HepG2 (cell line): ENCODE data around the gene HAS3. TPM values are rescaled to one million over a fixed set of nuclear protein-coding genes. Genes with fewer than 3 reads are reported as not detected.

Source experiments
- BRCA1 ChIP-seq: sonication (generic); formaldehyde crosslinking; IDR thresholded peaks from 2 replicates; pipeline ENCODE4 v1.4.0; 2020; ENCODE audit warnings: missing genetic modification reagents
- CHCHD3 ChIP-seq: sonication (generic); formaldehyde crosslinking; IDR thresholded peaks from 2 replicates; pipeline ENCODE4 v1.8.0; 2022; ENCODE audit warnings: mild to moderate bottlenecking, missing genetic modification reagents, moderate library complexity
- GZF1 ChIP-seq: sonication (generic); formaldehyde crosslinking; IDR thresholded peaks from 2 replicates; pipeline ENCODE4 v1.5.1; 2020; ENCODE audit warnings: mild to moderate bottlenecking, missing genetic modification reagents
- KAT2B ChIP-seq: fragments of 150-350 bp; IDR thresholded peaks from 2 replicates; pipeline ENCODE4 v1.6.1; 2014; ENCODE audit warnings: low read depth, low read length, borderline replicate concordance
- KDM5B ChIP-seq: sonication (generic); formaldehyde crosslinking; IDR thresholded peaks from 2 replicates; pipeline ENCODE4 v1.4.0; 2020; ENCODE audit warnings: missing genetic modification reagents, mild to moderate bottlenecking, borderline replicate concordance
- PATZ1 ChIP-seq: sonication (generic); formaldehyde crosslinking; IDR thresholded peaks from 2 replicates; pipeline ENCODE4 v1.4.0; 2020; ENCODE audit warnings: missing genetic modification reagents
- PAWR ChIP-seq: sonication (generic); formaldehyde crosslinking; IDR thresholded peaks from 2 replicates; pipeline ENCODE4 v1.4.0; 2020; ENCODE audit warnings: missing genetic modification reagents, mild to moderate bottlenecking, borderline replicate concordance
- SNAPC2 ChIP-seq: sonication (generic); formaldehyde crosslinking; IDR thresholded peaks from 2 replicates; pipeline ENCODE4 v1.8.1; 2022; ENCODE audit warnings: mild to moderate bottlenecking, missing genetic modification reagents
- TBP ChIP-seq: sonication (generic); formaldehyde crosslinking; IDR thresholded peaks from 2 replicates; pipeline ENCODE4 v1.5.0; 2020; ENCODE audit warnings: missing genetic modification reagents
- ZNF101 ChIP-seq: sonication (generic); formaldehyde crosslinking; IDR thresholded peaks from 2 replicates; pipeline ENCODE4 v1.4.0; 2020; ENCODE audit warnings: mild to moderate bottlenecking, low read depth, missing genetic modification reagents, borderline replicate concordance
- ZNF24 ChIP-seq: fragments of 450-650 bp; IDR thresholded peaks from 2 replicates; pipeline ENCODE4 v1.6.1; 2017; ENCODE audit warnings: antibody characterized with exemption, mild to moderate bottlenecking
- ZNF430 ChIP-seq: sonication (generic); formaldehyde crosslinking; IDR thresholded peaks from 2 replicates; pipeline ENCODE4 v1.9.0; 2021; ENCODE audit warnings: mild to moderate bottlenecking, missing genetic modification reagents
- ZNF609 ChIP-seq: sonication (generic); formaldehyde crosslinking; IDR thresholded peaks from 2 replicates; pipeline ENCODE4 v1.4.0; 2020; ENCODE audit warnings: mild to moderate bottlenecking, missing genetic modification reagents, borderline replicate concordance
- ZNF776 ChIP-seq: sonication (generic); formaldehyde crosslinking; IDR thresholded peaks from 2 replicates; pipeline ENCODE4 v1.4.0; 2020; ENCODE audit warnings: mild to moderate bottlenecking, missing genetic modification reagents
- polyA plus RNA-seq, 8 experiments: library from polyadenylated mRNA; depleted of rRNA in 3 of 8; stranded (reverse) in 7 of 8; unstranded in 1 of 8; fragments of >200 nt; fragmentation: Illumina TruSeq in 4 of 8; extraction: Trizol in 4 of 8; gene quantifications; 2 replicates each; pipeline versions ENCODE4 v1.2.1 to v1.2.3, GENCODE V29; 2011 to 2016; ENCODE audit warnings: low read depth in 4 of 8, missing spikeins in 1 of 8, mixed read lengths in 1 of 8; ENCODE audit not compliant: insufficient read depth in 1 of 8
- total RNA-seq, 5 experiments: library from RNA; depleted of rRNA; stranded (reverse); fragments of >200 nt; fragmentation: Illumina TruSeq; extraction: Trizol; gene quantifications; 2 replicates each; pipeline ENCODE4 v1.2.3, GENCODE V29; 2016; ENCODE audit warnings: low read depth in 1 of 5
- TF ChIP-seq, protein P1 (sequence below): sonication (generic); formaldehyde crosslinking; IDR thresholded peaks from 2 replicates; pipeline ENCODE4; 2020; ENCODE audit warnings: missing genetic modification reagents, mild to moderate bottlenecking, borderline replicate concordance
- TF ChIP-seq, protein P2 (sequence below): sonication (generic); formaldehyde crosslinking; IDR thresholded peaks from 2 replicates; pipeline ENCODE4 v1.8.0; 2022; ENCODE audit warnings: mild to moderate bottlenecking, missing genetic modification reagents; ENCODE audit not compliant: insufficient replicate concordance

HAS3 gene
- total and polyA plus RNA-seq, 2 of the 13 experiments (the other 11 are each of a cell fraction or from before 2014, with no cell fraction given) = 0.04 to 0.30 TPM

DNA sequence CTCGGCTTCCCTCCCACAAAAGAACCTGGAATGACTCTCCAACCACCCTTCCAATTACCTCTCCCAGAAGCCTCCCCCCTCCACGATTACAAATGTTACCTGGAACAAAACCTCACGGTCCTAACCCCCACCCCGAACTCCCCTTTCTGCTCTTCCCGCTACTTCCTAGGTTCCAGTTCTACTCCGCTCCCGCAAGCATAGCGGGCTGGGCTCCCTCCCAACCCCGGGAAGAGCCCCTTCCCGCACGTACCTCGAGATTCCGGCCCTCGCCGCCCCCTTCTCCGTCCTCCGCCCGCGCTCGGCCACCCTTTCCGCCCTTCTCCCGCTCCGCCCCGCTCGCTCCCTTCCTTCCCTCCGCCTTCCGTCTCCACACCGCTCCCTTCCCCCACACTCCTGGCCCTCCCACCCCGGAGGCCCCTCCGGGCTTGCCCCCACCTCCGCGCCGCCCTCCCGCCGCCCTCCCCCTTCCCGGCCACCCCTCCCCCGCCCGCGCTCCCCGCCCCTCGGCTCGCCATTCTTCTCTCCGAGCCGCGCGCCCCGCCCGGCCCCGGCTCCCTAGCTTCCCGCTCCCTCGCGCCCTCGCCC lies 26.5 kb downstream of the HAS3 start (continued):
- TF ChIP-seq, protein P1, sequence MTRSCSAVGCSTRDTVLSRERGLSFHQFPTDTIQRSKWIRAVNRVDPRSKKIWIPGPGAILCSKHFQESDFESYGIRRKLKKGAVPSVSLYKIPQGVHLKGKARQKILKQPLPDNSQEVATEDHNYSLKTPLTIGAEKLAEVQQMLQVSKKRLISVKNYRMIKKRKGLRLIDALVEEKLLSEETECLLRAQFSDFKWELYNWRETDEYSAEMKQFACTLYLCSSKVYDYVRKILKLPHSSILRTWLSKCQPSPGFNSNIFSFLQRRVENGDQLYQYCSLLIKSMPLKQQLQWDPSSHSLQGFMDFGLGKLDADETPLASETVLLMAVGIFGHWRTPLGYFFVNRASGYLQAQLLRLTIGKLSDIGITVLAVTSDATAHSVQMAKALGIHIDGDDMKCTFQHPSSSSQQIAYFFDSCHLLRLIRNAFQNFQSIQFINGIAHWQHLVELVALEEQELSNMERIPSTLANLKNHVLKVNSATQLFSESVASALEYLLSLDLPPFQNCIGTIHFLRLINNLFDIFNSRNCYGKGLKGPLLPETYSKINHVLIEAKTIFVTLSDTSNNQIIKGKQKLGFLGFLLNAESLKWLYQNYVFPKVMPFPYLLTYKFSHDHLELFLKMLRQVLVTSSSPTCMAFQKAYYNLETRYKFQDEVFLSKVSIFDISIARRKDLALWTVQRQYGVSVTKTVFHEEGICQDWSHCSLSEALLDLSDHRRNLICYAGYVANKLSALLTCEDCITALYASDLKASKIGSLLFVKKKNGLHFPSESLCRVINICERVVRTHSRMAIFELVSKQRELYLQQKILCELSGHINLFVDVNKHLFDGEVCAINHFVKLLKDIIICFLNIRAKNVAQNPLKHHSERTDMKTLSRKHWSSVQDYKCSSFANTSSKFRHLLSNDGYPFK (CRISPR knock-in tag) = peak; percentile 53; the same call in 1 of the 2 replicates
- TF ChIP-seq ZNF24 (no peak), ZNF101 (CRISPR knock-in tag) (0 out of 2 replicates have a peak, but pooled peaks have one; percentile 74), ZNF776 (no peak; the same call in 1 of the 2 replicates), KAT2B (no peak), BRCA1 (CRISPR knock-in tag) (no peak), ZNF609 (peak; percentile 30), CHCHD3 (no peak), ZNF430 (CRISPR knock-in tag) (peak; percentile 51; the same call in 1 of the 2 replicates), TBP (CRISPR knock-in tag) (no peak), PAWR (CRISPR knock-in tag) (no peak), SNAPC2 (CRISPR knock-in tag) (no peak), PATZ1 (CRISPR knock-in tag) (peak; percentile 89), KDM5B (CRISPR knock-in tag) (no peak; the same call in 1 of the 2 replicates), GZF1 (no peak; the same call in 1 of the 2 replicates)
- TF ChIP-seq, protein P2, sequence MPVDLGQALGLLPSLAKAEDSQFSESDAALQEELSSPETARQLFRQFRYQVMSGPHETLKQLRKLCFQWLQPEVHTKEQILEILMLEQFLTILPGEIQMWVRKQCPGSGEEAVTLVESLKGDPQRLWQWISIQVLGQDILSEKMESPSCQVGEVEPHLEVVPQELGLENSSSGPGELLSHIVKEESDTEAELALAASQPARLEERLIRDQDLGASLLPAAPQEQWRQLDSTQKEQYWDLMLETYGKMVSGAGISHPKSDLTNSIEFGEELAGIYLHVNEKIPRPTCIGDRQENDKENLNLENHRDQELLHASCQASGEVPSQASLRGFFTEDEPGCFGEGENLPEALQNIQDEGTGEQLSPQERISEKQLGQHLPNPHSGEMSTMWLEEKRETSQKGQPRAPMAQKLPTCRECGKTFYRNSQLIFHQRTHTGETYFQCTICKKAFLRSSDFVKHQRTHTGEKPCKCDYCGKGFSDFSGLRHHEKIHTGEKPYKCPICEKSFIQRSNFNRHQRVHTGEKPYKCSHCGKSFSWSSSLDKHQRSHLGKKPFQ (CRISPR knock-in tag) = peak; percentile 56
